NCI-H748 (cell line): Measurements from ENCODE around the gene ACTN2.

Experiments used
- DNase-seq: peaks from one replicate; lab custom pipeline; 2025; ENCODE audit not compliant: unreplicated experiment; lab: John Stamatoyannopoulos, UW

Gene ACTN2

GRCh38 chr1:236765831-236766230 lies 79.5 kb downstream of the ACTN2 start:
- DNase-seq: no peak

GRCh38 chr1:236766506-236766905 lies 80.2 kb downstream of the ACTN2 start:
- DNase-seq: no peak

DNA sequence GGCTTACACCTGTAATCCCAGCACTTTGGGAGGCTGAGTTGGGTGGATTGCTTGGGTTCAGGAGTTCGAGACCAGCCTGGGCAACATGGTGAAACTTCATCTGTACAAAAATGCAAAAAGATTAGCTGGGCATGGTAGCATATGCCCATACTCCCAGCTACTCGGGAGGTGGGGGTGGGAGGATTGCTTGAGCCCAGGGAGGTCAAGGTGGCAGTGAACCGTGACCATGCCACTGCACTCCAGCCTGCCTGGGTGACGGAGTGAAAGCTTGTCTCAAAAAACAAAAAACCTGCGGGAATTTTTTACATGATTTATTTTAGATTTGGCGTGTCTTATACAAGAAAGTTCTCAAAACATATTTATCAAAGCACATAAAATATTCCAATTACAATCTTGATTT lies 81.0 kb downstream of the ACTN2 start:
- no peak for DNase-seq

DNA sequence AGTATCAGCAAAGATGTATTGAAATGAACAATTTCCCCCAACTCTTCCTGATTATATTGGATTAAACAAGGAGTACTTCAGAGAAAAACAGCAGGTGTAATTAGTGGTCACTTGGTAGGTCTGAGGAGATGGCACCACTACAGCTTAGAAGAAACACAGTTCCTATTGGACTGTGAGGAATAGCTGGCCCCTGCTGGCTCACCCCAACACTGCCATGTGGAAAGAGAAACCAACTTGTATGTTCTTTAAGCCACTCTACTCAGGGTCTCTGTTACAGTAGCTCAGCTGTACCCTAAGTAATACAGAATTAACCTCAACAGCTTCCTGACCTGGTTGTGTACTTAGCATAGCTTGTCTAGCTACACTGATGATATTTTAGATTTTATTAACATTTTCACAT lies 82.3 kb downstream of the ACTN2 start:
- no peak for DNase-seq

DNA sequence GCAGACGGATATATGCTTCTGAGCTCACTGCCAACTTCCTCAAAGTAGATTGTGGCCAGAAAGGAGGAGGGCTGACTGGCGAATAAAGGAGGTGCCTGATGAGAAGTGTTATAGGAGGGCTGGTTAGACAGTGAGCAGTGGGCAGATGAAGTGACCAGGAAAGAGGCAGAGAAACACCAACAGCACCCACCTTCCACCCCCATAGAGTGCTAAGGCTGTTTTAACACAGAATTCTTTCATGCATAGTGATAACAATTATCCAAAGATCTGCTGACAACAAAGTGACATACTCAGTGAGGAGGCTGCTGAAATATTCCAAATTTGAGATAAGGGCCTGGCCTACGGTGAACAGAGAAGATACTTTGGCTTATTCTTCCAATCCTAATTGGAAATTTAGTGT lies 87.6 kb downstream of the ACTN2 start:
- no peak for DNase-seq

DNA sequence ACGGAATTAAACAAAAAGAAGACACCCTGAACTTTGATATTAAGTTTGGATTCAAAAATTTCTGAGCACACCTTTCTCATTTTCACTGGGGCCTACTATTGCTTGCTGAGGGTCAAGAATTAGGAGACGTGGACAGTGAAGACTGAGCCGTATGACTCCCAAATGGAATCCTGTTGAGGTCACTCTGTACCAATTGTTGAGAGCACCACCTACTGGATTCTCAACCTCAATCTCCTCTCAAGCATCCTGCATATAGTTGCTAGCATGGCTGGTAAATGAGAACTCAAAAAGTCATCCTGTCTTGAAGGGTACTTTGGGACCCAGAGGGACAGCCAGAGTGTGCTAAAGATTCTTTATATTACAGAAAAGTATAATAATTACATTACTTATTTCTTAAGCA lies 88.6 kb downstream of the ACTN2 start:
- peak; percentile 12 for DNase-seq

- DNase-seq: no peak
Observed at GRCh38 chr1:236779312-236779711, 93.0 kb downstream of the ACTN2 start.

- no peak for DNase-seq
Observed at GRCh38 chr1:236785477-236785876, 99.2 kb downstream of the ACTN2 start.

DNA sequence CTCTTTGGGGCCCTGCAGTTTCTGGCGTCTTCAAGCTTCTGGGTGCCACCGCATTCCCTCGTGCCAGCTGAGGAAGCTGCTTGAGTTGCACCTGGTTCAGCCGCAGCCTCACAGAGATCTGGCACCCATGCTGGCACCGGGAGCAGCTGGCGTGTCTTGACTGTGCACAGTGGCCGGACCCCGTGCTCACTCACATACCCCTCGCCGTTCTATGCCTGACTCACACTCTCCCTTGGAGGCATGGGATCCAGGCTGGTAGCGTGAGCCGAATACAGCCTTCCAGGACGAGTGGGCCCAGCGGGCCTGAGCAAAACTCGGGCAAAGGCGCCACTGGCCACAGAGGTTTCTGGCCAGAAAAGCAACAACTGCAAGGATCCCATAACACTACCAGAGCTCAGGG lies 100.2 kb downstream of the ACTN2 start:
- DNase-seq: no peak

- no peak for DNase-seq
Observed at GRCh38 chr1:236794585-236795034, 108.3 kb downstream of the ACTN2 start.

- peak; percentile 97 for DNase-seq
Observed at GRCh38 chr1:236795035-236795756, 108.9 kb downstream of the ACTN2 start, which contains the start of gene MTR. MTR (plus strand) TSS chr1:236795292; CDS start chr1:236795704, 412 bp downstream.

DNA sequence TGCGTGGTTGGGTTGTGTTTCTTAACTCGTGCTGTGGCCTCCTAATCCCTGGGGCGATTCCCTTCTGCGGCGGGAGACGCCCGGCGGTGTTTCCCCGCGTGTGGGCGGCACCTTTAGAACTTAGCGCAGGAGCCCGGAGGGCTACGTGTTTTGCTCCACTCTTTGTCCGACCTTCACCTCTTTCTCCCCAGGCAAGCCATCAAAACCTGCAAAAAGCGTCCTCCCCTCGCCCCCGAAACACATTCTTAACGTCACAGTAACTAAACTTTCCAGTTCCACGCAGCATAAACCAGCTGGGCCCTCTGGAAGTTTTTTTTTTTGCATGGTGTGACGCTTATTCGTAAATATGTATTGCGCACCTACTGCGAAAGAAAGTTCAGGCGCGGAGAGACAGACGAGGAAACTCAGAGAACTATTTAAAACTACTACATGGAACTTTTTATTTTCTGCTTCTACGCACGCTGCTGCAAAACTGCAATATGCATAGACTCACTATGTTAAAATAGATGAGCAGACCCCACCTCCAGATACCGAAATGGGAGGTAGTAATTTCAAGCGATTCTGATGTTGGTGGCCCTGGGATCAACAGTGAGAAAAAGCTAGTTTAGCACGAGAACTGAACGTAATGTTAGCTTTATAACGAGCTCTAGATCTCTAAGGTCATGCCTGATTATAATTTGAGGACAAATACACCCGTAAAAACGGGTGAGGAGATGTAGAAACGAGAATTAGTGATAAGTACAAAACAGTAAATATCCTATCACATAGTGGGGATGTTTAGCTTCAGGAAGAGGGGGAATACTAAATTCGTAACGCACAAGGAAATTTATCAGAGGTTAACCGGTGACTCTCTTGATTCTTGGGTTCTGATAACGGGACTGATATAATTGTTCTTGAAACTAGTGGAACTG lies 109.7 kb downstream of the ACTN2 start:
- peak; percentile 48 for DNase-seq

DNA sequence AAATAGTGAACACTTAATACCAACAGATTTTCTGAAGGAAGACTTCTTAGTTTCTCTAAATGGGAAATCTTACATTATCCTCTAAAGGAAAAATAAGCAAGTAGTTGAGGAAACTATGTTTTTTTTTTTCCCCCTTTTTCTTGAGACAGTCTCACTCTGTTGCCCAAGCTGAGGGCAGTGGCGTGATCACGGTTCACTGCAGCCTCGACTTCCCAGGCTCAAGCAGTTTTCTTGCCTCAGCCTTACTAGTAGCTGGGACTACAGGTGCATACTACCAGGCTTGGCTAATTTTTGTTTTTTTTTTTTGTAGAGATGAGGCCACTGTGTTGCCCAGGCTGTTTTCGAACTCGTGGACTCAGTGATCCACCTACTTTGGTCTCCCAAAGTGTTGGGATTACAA lies 112.7 kb downstream of the ACTN2 start:
- DNase-seq: no peak

DNA sequence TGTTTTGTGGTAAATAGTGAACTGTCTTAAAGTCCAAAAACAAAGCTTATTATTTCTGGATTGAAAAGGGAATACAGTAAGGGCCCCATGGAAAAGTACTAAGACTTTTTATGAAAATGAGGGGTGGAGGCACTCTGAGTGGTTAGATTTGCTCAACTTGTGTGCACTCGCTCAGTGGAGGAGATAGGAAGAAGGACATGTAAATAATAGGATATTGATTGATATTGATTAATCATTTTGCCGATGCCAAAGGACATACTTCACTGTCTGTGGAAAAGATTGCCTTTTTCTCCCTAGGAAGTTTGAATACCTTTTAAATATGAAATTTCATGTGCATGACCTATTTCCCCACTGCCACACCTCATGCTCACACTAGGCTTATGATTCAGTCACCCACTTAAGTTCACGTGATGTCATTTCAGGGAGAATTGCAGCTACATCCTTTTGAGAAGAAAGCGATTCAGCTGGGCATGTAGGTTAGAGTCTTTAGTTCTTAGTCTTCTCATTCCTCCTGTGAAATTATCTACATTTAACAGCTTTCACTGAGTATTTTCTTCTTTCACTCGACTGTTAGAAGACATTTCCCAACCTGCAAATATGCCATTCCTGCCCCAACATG lies 113.8 kb downstream of the ACTN2 start:
- DNase-seq: no peak

DNA sequence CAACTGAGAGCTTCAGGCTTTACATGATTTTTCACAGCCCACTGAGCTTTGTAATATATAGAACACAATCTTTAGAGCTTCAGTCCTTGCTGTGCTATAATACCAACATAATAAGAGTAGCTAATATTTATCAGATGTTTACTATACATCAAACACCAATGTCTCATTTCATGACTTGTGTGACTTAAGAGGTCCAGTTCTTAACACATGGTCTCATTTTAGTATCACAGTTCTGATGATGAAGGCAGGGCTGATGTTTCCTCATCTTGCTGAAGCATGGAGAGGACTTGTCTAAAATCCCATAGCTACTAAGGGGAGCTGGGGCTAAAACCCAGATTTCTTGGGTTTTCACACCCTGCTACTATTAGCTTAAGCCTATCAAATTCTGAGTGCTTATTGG lies 114.3 kb downstream of the ACTN2 start:
- no peak for DNase-seq

DNA sequence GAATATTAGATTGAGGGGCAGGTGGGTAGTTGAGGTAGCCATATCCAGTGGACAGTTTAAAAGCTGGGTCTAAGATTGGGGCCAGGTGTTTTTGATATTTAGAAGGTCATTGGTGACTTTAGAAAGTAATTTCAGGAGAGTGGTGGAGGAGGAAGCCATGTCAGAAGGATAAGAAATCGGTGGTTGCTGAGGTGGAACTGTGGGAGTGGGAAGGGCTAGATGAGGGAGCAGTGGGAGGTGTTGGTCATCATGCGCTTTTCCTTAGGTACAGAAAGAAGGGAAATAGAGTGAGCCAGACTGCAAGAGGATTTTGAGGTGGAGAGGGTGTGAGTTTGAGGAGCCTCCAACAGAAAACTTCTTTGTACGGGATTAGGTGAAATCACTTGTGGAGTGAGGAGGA lies 116.0 kb downstream of the ACTN2 start:
- no peak for DNase-seq

DNA sequence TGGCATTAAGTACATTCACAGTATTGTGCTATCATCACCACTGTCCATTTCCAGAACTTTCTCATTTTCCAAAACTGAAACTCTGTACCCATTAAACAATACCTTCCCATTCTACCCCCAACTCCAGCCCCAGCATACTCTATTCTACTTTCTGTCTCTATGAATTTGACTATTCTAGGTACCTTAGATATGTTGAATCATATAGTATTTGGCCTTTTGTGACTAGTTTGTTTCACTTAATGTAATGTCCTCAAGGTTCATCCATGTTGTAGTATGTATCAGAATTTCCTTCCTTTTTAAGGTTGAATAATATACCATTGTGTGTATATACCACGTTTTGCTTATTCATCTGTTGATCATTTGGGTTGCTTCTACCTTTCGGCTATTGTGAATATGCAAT lies 120.3 kb downstream of the ACTN2 start:
- DNase-seq: no peak

DNA sequence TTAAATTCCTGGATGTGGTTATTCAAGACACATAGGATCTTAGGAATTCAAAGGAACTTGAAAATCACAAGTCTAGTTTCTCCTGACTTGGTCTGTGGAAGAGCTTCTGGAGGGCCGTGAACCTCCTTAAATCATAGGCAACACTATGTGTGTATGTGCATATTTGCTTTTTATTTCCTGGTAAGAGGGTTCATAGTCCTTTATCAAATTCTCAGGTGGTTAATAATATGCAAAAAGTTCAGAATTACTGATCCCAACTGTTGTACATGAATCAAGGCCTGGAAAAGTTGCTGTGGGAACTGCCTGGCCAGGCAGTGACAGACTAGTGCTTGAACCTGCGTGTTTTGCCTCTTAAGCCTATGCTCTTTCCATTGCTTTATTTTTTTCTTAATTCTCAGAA lies 121.7 kb downstream of the ACTN2 start:
- DNase-seq: no peak

DNA sequence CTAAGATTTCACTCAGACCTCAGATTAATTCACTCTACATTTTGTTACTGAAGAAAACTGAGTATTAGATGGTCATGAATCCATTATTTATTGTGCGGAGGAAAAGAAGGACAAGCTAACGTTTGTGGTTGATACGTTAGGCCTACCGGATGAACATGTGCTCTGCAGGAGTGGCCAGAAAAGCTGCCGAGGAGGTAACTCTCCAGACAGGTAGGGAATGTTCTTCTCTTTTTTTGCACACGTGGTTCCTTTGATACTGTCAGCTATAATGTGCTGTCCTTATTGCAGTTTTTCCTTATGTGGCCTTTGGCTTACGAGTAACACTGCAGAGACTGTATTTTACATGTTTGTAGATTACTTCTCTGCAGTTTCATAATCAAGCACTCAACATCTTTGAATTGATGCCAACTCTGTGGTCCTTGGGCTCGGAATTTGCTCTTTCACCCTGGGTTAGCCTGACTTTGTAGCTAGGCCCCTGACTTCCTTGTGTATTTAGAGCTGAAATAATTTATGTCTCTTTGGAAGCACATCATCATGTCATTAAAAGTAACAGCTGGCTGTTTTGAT lies 122.3 kb downstream of the ACTN2 start:
- DNase-seq: no peak

DNA sequence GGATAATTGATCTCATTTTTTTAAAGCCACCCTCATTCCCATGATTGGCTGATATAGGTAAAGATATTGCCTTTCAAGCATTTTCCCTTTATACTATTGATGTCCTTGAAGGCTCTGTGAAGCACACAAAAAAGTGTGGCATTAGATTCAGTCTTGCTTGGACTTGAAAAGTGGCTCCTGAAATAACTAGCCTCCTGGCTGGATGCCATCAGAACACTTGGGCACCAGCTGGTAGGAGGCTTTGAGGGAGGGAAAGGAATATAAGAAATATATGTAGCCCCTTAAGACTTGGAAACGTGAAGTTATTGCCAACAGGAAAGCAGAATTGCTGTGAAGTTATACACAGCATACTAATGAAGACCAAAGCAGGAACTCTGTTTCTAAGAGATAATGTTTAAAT lies 122.8 kb downstream of the ACTN2 start:
- no peak for DNase-seq

GRCh38 chr1:236810018-236810417 lies 123.7 kb downstream of the ACTN2 start:
- no peak for DNase-seq
